A673 (cell line): ENCODE data around the gene ESPN. TPM values are rescaled to one million over a fixed set of nuclear protein-coding genes. Genes with fewer than 3 reads are reported as not detected.
A peak's percentile ranks its signal among the peaks of the same experiment; 100 is the strongest.

Experiments used
- BruUV-seq: library from RNA; stranded (reverse); fragments of 400-500 nt; replicated peaks from 2 replicates; lab custom pipeline; 2021; lab: Mats Ljungman, UMichigan
- CTCF ChIA-PET: fragments of 300-600 bp; sonication (Branson Sonifier 250); formaldehyde crosslinking; loops from one replicate; lab custom pipeline; 2022; ENCODE audit warnings: antibody characterized with exemption; lab: Charles Lee
- POLR2A ChIA-PET: fragments of 300-600 bp; sonication (Branson Sonifier 250); formaldehyde crosslinking; loops from one replicate; lab custom pipeline; 2022; ENCODE audit warnings: antibody characterized with exemption; ENCODE audit not compliant: low non-redundant PET; lab: Charles Lee
- DNase-seq: peaks from one replicate; pipeline ENCODE4 v3.0.0-alpha.2; 2015; ENCODE audit warnings: low spot score
- H3K27ac ChIP-seq: fragments of 200-600 bp; sonication (generic); 2 replicates; pipeline ENCODE4 v1.5.1; 2016; ENCODE audit warnings: mixed run types, low read depth, mild to moderate bottlenecking, mixed read lengths, antibody characterized with exemption, low read length; ENCODE audit not compliant: poor library complexity, severe bottlenecking
- H3K27me3 ChIP-seq: fragments of 200-600 bp; sonication (generic); replicated peaks from 2 replicates; pipeline ENCODE4 v1.6.1; 2017; ENCODE audit warnings: mixed run types, low read depth, mild to moderate bottlenecking, mixed read lengths, antibody characterized with exemption, low read length; ENCODE audit not compliant: insufficient read depth, poor library complexity
- H3K36me3 ChIP-seq: fragments of 200-600 bp; sonication (generic); 2 replicates; pipeline ENCODE4 v1.6.1; 2016; ENCODE audit warnings: mixed run types, mild to moderate bottlenecking, mixed read lengths, antibody characterized with exemption, low read length; ENCODE audit not compliant: insufficient read depth, poor library complexity, severe bottlenecking
- H3K4me1 ChIP-seq: fragments of 200-600 bp; sonication (generic); 2 replicates; pipeline ENCODE4 v1.6.1; 2017; ENCODE audit warnings: mixed run types, mild to moderate bottlenecking, mixed read lengths, antibody characterized with exemption, low read length; ENCODE audit not compliant: insufficient read depth, poor library complexity, severe bottlenecking
- H3K4me3 ChIP-seq: fragments of 200-600 bp; sonication (generic); 2 replicates; pipeline ENCODE4 v1.5.1; 2016; ENCODE audit warnings: low read depth, mixed run types, mild to moderate bottlenecking, mixed read lengths, low read length; ENCODE audit not compliant: poor library complexity, severe bottlenecking
- H3K9me3 ChIP-seq: fragments of 200-600 bp; sonication (generic); 2 replicates; pipeline ENCODE4 v1.6.1; 2016; ENCODE audit warnings: mixed run types, low read depth, mild to moderate bottlenecking, mixed read lengths, antibody characterized with exemption, low read length; ENCODE audit not compliant: poor library complexity, severe bottlenecking
- EZH2 ChIP-seq: fragments of 200-600 bp; sonication (generic); IDR thresholded peaks from 2 replicates; pipeline ENCODE4 v1.6.1; 2017; ENCODE audit warnings: borderline replicate concordance, low read depth, mild to moderate bottlenecking, mixed read lengths, antibody characterized with exemption, low read length; ENCODE audit not compliant: poor library complexity, severe bottlenecking
- intact Hi-C: fragments of 100-400 bp; cut with micrococcal nuclease; formaldehyde crosslinking; loops from one replicate; pipeline ENCODE4 v1.10.0; 2022; ENCODE audit not compliant: unreplicated experiment
- total RNA-seq: library from RNA; stranded (reverse); gene quantifications from 2 replicates; pipeline ENCODE4 v1.2.3, GENCODE V29; 2021
- TF ChIP-seq, protein P1 (sequence below): fragments of 300-800, 200-600 bp; sonication (generic); conservative IDR thresholded peaks from 2 replicates; pipeline ENCODE4 v1.5.1; 2017; ENCODE audit warnings: low read depth, mild to moderate bottlenecking, antibody characterized with exemption, low read length, moderate library complexity, mixed read lengths

The ESPN gene
- total RNA-seq, 1 experiment from 2014 or later = not detected

DNA sequence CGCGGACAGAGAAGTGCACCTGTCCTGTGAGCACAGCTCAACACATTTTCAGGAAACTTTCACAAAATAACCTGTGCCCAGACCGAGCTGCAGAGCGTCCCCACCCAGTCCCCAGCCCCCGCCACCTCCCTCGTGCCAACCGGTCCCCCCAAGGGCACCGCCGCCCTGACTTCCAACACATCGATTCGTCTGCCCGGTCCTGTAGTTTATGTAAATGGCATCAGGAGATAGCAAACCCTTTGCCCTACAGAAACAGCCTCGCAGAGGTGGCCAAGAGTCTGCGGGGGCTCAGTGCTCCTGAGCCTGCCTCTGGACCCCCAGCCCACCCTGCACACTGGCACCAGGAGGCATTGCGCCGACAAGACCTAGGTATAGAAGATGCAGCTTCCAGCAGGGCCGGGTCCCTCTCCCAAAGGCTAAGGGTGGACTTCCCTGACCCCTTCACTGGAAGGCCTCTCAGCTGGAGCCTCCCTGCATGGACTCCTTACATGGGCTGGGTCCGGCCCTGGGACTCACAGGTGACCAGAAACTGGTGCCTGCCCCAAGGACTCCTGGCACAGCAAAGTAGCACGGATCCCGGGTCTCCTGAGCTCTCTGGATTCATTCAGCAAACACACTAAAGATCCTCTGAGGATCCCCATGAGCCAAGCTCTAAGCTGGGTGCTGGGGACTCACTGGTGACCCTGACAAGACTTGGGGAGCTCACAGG lies 73.4 kb downstream of the ESPN start:
- Histone ChIP-seq H3K4me1 (peaks cover 6% of the 10 kb centered on the region), H3K4me3 (peak overlapping the region; percentile 52), H3K27ac (no peak overlapping the region), H3K9me3 (no peaks in the 10 kb centered on the region), H3K36me3 (no peaks in the 10 kb centered on the region), H3K27me3 (no peaks in the 10 kb centered on the region)
- ChIA-PET POLR2A (no interaction called here), CTCF (no interaction called here)
- DNase-seq = no peak
- intact Hi-C loops = no loop called here
- TF ChIP-seq, protein P1, sequence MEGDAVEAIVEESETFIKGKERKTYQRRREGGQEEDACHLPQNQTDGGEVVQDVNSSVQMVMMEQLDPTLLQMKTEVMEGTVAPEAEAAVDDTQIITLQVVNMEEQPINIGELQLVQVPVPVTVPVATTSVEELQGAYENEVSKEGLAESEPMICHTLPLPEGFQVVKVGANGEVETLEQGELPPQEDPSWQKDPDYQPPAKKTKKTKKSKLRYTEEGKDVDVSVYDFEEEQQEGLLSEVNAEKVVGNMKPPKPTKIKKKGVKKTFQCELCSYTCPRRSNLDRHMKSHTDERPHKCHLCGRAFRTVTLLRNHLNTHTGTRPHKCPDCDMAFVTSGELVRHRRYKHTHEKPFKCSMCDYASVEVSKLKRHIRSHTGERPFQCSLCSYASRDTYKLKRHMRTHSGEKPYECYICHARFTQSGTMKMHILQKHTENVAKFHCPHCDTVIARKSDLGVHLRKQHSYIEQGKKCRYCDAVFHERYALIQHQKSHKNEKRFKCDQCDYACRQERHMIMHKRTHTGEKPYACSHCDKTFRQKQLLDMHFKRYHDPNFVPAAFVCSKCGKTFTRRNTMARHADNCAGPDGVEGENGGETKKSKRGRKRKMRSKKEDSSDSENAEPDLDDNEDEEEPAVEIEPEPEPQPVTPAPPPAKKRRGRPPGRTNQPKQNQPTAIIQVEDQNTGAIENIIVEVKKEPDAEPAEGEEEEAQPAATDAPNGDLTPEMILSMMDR = no peak
- no peak for TF ChIP-seq EZH2
- no TSS peak for BruUV-seq

DNA sequence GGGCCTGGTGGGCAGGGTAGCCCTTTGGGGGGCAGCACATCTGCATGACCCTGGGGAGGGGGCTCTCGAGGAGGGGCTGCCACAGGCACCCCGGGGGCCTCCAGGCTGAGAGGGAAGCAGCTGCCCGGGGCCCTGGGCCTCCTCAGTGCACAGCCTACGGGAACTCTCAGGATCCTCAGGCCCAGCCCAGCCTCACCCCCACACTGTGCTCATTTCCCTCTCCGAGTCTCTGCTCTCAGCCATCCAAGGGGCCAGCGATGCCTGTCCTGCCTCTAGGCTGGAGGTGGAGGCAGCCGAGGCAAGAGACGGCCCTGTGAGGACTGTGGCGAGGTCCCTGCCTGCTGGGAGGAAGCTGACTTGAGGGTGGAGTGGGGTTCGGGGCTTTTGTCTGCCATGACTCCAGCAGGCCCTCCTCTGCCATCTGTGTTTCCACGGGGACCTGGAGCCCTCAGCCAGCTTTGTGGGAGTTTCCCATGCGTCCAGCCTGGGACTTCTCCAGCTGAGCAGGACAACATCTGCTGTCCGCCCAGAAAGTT lies 74.1 kb downstream of the ESPN start:
- no peak overlapping the region for H3K27ac ChIP-seq
- TF ChIP-seq, protein P1 = no peak
- TF ChIP-seq EZH2 = no peak
- no peaks in the 10 kb centered on the region for H3K36me3 ChIP-seq
- no peaks in the 10 kb centered on the region for H3K27me3 ChIP-seq
- no peak overlapping the region for H3K4me3 ChIP-seq
- CTCF ChIA-PET = no interaction called here
- DNase-seq = no peak
- intact Hi-C loops = no loop called here
- H3K4me1 ChIP-seq = peaks cover 6% of the 10 kb centered on the region
- BruUV-seq = no TSS peak
- H3K9me3 ChIP-seq = no peaks in the 10 kb centered on the region
- POLR2A ChIA-PET = no interaction called here

DNA sequence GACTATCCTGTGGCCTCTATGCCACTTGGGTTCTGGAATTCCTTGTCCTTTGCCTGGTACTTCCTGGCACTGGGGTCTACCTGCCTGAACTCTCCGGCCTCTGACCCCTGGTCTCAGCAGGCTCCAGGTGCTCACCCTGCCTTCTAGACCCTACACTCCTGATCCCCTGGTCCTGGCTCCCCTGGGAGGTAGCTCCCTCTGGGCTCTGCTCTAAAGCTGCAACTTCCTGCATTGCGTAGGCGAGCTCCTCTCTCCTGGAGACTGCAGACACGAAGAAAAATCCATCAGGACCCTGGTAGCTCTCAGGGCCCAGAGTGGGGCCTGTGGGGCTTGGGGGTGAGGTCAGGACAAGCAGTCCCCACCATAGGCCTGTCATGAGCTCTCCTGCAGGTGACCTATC lies 74.7 kb downstream of the ESPN start:
- TF ChIP-seq EZH2 = no peak
- TF ChIP-seq, protein P1 = no peak
- Histone ChIP-seq H3K36me3 (no peaks in the 10 kb centered on the region), H3K27ac (no peak overlapping the region), H3K4me3 (no peak overlapping the region), H3K4me1 (peaks cover 6% of the 10 kb centered on the region), H3K27me3 (no peaks in the 10 kb centered on the region), H3K9me3 (no peaks in the 10 kb centered on the region)
- ChIA-PET CTCF (no interaction called here), POLR2A (no interaction called here)
- no TSS peak for BruUV-seq
- DNase-seq = no peak
- intact Hi-C loops = no loop called here
